GM10248 (cell line): Measurements from ENCODE around the gene MEF2B.

Experiments used
- CTCF ChIA-PET: fragments of 300-600 bp; sonication (Branson Sonifier 250); formaldehyde crosslinking; extraction: SDS; loops from one replicate; lab custom pipeline; 2021; ENCODE audit warnings: antibody characterized with exemption; lab: Yijun Ruan, JAX
- POLR2A ChIA-PET: fragments of 350-650 bp; sonication (Branson Sonifier 250); formaldehyde crosslinking; extraction: SDS; loops from one replicate; lab custom pipeline; 2020; ENCODE audit warnings: antibody characterized with exemption; lab: Yijun Ruan, JAX
- DNase-seq: peaks from one replicate; pipeline ENCODE4 v3.0.0; 2012; ENCODE audit errors: extremely low spot score
- CTCF ChIP-seq: IDR thresholded peaks from 2 replicates; pipeline ENCODE4 v1.5.1; 2012; ENCODE audit warnings: mild to moderate bottlenecking, low read depth; ENCODE audit errors: extremely low read depth, missing control alignments, control extremely low read depth

The MEF2B gene

GRCh38 chr19:19123386-19123785, 46.7 kb downstream of the MEF2B start:
- no peak for DNase-seq
- CTCF ChIA-PET: interaction anchor here (1.3 to 1.4 kb wide), 2 partner anchors 31 to 51 kb away, joined by 3 to 4 read pairs; no protein-coding TSS in a partner anchor
- POLR2A ChIA-PET: no interaction called here
- no peak for TF ChIP-seq CTCF

- no peak for TF ChIP-seq CTCF
- CTCF ChIA-PET: no interaction called here
- POLR2A ChIA-PET: no interaction called here
- DNase-seq: no peak
Observed at GRCh38 chr19:19122902-19123301, 47.2 kb downstream of the MEF2B start.

GRCh38 chr19:19121371-19121770, 48.7 kb downstream of the MEF2B start:
- CTCF ChIA-PET: no interaction called here

GRCh38 chr19:19120308-19121231, 49.5 kb downstream of the MEF2B start:
- ChIA-PET POLR2A (no interaction called here), CTCF (no interaction called here)
- no peak for TF ChIP-seq CTCF
- DNase-seq: peak; percentile 24

More at GRCh38 chr19:19121371-19121770, 48.7 kb downstream of the MEF2B start:
- DNase-seq: no peak
- no peak for TF ChIP-seq CTCF
- POLR2A ChIA-PET: no interaction called here

GRCh38 chr19:19119325-19120237, 50.5 kb downstream of the MEF2B start:
- DNase-seq: no peak
- no peak for TF ChIP-seq CTCF
- CTCF ChIA-PET: no interaction called here

GRCh38 chr19:19115954-19116353, 54.1 kb downstream of the MEF2B start:
- DNase-seq: peak; percentile 74
- CTCF ChIA-PET: interaction anchor here (0.8 to 1.5 kb wide), 12 partner anchors 10 to 61 kb away, joined by 3 to 5 read pairs (median 3); no protein-coding TSS in a partner anchor
- POLR2A ChIA-PET: interaction anchor here (0.5 kb wide), 1 partner anchor 526 kb away, joined by 8 read pairs; no protein-coding TSS in a partner anchor
- peak; percentile 64 for TF ChIP-seq CTCF

More at GRCh38 chr19:19119325-19120237, 50.5 kb downstream of the MEF2B start:
- POLR2A ChIA-PET: no interaction called here
